ENCODE data around the gene SSTR1.
"Not testable (repeated sequence)": the region's sequence is repeated elsewhere in the genome, so short reads cannot be mapped to it uniquely, and the experiment has no call there.

SSTR1 gene

GRCh38 chr14:38207736-38208617 is at the start of gene SSTR1:
Gene SSTR1 (plus strand): TSS chr14:38207904. CDS start chr14:38209390, 1,486 bp downstream.
- peak; percentile 31 for DNase-seq (ENCODE audit: low spot score)

GRCh38 chr14:38158468-38158867 is 49.2 kb upstream of the SSTR1 start:
- DNase-seq (ENCODE audit: low spot score) = no peak

GRCh38 chr14:38168416-38168815 is 39.3 kb upstream of the SSTR1 start:
- no peak for DNase-seq (ENCODE audit: low spot score)

- peak; percentile 18 for DNase-seq (ENCODE audit: low spot score)
Observed at GRCh38 chr14:38171197-38171596, 36.5 kb upstream of the SSTR1 start.

GRCh38 chr14:38174711-38175110 is 33.0 kb upstream of the SSTR1 start:
- no peak for DNase-seq (ENCODE audit: low spot score)

- DNase-seq (ENCODE audit: low spot score) = no peak
Observed at GRCh38 chr14:38175658-38176057, 32.0 kb upstream of the SSTR1 start.

GRCh38 chr14:38176379-38176778 is 31.3 kb upstream of the SSTR1 start:
- DNase-seq (ENCODE audit: low spot score) = no peak

- DNase-seq (ENCODE audit: low spot score) = no peak
Observed at GRCh38 chr14:38184132-38184531, 23.6 kb upstream of the SSTR1 start.

- no peak for DNase-seq (ENCODE audit: low spot score)
Observed at GRCh38 chr14:38185671-38186070, 22.0 kb upstream of the SSTR1 start.

GRCh38 chr14:38186216-38186615 is 21.5 kb upstream of the SSTR1 start:
- DNase-seq (ENCODE audit: low spot score) = peak; percentile 4

- DNase-seq (ENCODE audit: low spot score) = no peak
Observed at GRCh38 chr14:38187528-38187927, 20.2 kb upstream of the SSTR1 start.

GRCh38 chr14:38189930-38190726 is 17.6 kb upstream of the SSTR1 start:
- no peak for DNase-seq (ENCODE audit: low spot score)

- not testable (repeated sequence) for DNase-seq (ENCODE audit: low spot score)
Observed at GRCh38 chr14:38190846-38191245, 16.9 kb upstream of the SSTR1 start.

GRCh38 chr14:38191491-38191890 is 16.2 kb upstream of the SSTR1 start:
- not testable (repeated sequence) for DNase-seq (ENCODE audit: low spot score)

GRCh38 chr14:38197001-38197783 is 10.5 kb upstream of the SSTR1 start:
- DNase-seq (ENCODE audit: low spot score) = peak; percentile 38

- peak; percentile 64 for DNase-seq (ENCODE audit: low spot score)
Observed at GRCh38 chr14:38197784-38198335, 9.8 kb upstream of the SSTR1 start.

GRCh38 chr14:38198425-38198824 is 9.3 kb upstream of the SSTR1 start:
- DNase-seq (ENCODE audit: low spot score) = peak; percentile 6

GRCh38 chr14:38199076-38199475 is 8.6 kb upstream of the SSTR1 start:
- no peak for DNase-seq (ENCODE audit: low spot score)

GRCh38 chr14:38199739-38200138 is 8.0 kb upstream of the SSTR1 start:
- DNase-seq (ENCODE audit: low spot score) = no peak

- no peak for DNase-seq (ENCODE audit: low spot score)
Observed at GRCh38 chr14:38201137-38201828, 6.4 kb upstream of the SSTR1 start.

Measured in GM03348 (cell line).